Cerebellar nuclear complex (tissue), 1 donor: Measurements from ENCODE around the gene PFN1.
A peak's percentile ranks its signal among the peaks of the same experiment; 100 is the strongest.
"Not testable (repeated sequence)": the region's sequence is repeated elsewhere in the genome, so short reads cannot be mapped to it uniquely, and the experiment has no call there.

Source experiments
- DNase-seq, 2 experiments: peaks; one replicate each; lab custom pipeline; 2025; lab: John Stamatoyannopoulos, UW

The PFN1 gene

GRCh38 chr17:4921320-4921719, 27.0 kb downstream of the PFN1 start:
- DNase-seq: no peak

- no peak for DNase-seq
Observed at GRCh38 chr17:4920351-4921048, 27.8 kb downstream of the PFN1 start.

- no peak for DNase-seq
Observed at GRCh38 chr17:4919511-4920047, 28.8 kb downstream of the PFN1 start.

- DNase-seq: not testable (repeated sequence)
Observed at GRCh38 chr17:4914551-4914950, 33.8 kb downstream of the PFN1 start.

- DNase-seq: no peak
Observed at GRCh38 chr17:4913994-4914393, 34.3 kb downstream of the PFN1 start.

- DNase-seq: no peak
Observed at GRCh38 chr17:4908711-4909496, 39.4 kb downstream of the PFN1 start.

GRCh38 chr17:4908301-4908700, 40.0 kb downstream of the PFN1 start:
- no peak for DNase-seq

GRCh38 chr17:4906642-4907041, 41.7 kb downstream of the PFN1 start:
- DNase-seq: not testable (repeated sequence)

- DNase-seq: peak in 1 of 2 experiments; percentile 43
Observed at GRCh38 chr17:4903051-4903818, 45.1 kb downstream of the PFN1 start, which contains the start of gene CHRNE. TSS of gene CHRNE (minus strand) at chr17:4903098. CDS start at chr17:4903063, 35 bp downstream.

GRCh38 chr17:4902540-4902939, 45.8 kb downstream of the PFN1 start:
- no peak for DNase-seq

GRCh38 chr17:4901648-4902344, 46.5 kb downstream of the PFN1 start:
- DNase-seq: no peak

- DNase-seq: no peak
Observed at GRCh38 chr17:4901108-4901647, 47.2 kb downstream of the PFN1 start.

- DNase-seq: no peak
Observed at GRCh38 chr17:4900231-4901107, 47.9 kb downstream of the PFN1 start.

GRCh38 chr17:4899341-4900230, 48.7 kb downstream of the PFN1 start, which contains the start of gene C17orf107:
TSS of gene C17orf107 (plus strand) at chr17:4899536. CDS start at chr17:4899763, 227 bp downstream.
- DNase-seq: peak in 1 of 2 experiments; percentile 39

- DNase-seq: no peak
Observed at GRCh38 chr17:4898927-4899326, 49.4 kb downstream of the PFN1 start.

- DNase-seq: no peak
Observed at GRCh38 chr17:4898351-4898750, 50.0 kb downstream of the PFN1 start.

- DNase-seq: no peak
Observed at GRCh38 chr17:4897785-4898184, 50.5 kb downstream of the PFN1 start.

GRCh38 chr17:4897198-4897687, 51.1 kb downstream of the PFN1 start:
- DNase-seq: no peak
